ENCODE results near the gene CD59. TPM values are rescaled to one million over a fixed set of nuclear protein-coding genes. Genes with fewer than 3 reads are reported as not detected.

CD59 gene
- total RNA-seq, 1 experiment from 2014 or later, result 597 TPM

DNA sequence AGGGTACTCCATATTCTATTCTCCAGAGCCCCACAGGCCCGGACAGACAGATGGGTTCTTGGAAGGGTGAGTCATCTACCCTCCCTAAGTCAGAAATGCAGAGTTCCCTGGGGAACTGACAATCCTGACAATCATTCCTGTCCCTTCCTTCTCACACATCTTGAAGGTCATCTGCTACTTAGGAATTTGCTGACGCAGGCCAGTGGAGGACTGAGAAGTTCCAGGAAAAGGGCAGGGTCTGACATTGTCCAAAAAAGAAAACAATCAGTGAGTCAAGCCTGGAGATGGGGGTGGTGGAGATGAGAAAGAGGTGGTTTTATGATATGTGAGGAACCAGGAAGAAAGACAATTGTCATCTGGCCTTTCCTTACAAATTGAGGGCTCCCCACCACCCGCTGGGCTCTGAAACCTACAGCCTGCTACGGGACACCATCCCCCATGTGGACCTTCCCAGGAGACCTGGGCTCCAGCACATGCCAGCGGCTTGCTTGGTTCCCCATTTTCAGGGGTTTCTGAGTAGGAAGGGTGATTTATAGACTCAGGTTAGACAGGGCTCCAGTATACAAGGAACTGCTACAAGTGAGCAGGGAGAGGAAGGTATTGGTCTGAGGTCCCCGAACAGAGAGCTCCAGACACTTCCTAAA, 12.9 kb downstream of the CD59 start:
- no peaks in the 10 kb centered on the region for H3K9me3 Mint-ChIP-seq (ENCODE audit: unreplicated experiment)
- ChIA-PET CTCF (interaction anchor here (0.8 to 1.8 kb wide), 6 partner anchors 8 to 661 kb away, joined by 3 to 10 read pairs (median 3); partner anchors contain the start of gene CD59), POLR2A (interaction anchor here (0.9 to 16.2 kb wide), 8 partner anchors 8 to 33 kb away, joined by 3 to 409 read pairs (median 6); partner anchors contain the start of gene CD59)
- TF ChIP-seq, protein P1, sequence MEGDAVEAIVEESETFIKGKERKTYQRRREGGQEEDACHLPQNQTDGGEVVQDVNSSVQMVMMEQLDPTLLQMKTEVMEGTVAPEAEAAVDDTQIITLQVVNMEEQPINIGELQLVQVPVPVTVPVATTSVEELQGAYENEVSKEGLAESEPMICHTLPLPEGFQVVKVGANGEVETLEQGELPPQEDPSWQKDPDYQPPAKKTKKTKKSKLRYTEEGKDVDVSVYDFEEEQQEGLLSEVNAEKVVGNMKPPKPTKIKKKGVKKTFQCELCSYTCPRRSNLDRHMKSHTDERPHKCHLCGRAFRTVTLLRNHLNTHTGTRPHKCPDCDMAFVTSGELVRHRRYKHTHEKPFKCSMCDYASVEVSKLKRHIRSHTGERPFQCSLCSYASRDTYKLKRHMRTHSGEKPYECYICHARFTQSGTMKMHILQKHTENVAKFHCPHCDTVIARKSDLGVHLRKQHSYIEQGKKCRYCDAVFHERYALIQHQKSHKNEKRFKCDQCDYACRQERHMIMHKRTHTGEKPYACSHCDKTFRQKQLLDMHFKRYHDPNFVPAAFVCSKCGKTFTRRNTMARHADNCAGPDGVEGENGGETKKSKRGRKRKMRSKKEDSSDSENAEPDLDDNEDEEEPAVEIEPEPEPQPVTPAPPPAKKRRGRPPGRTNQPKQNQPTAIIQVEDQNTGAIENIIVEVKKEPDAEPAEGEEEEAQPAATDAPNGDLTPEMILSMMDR (IDR thresholded peaks at IDR 0.05; ENCODE audit: unreplicated experiment), result no peak
- BruUV-seq (replicated peaks), result no TSS peak
- DNase-seq (ENCODE audit: unreplicated experiment), result peak; percentile 99
- intact Hi-C loops (cut with micrococcal nuclease), result no loop called here
- no peaks in the 10 kb centered on the region for H3K27me3 Mint-ChIP-seq (ENCODE audit: insufficient read depth, unreplicated experiment)
- H3K27ac Mint-ChIP-seq (ENCODE audit: low read depth, unreplicated experiment), result peak overlapping the region; percentile 93
- peaks cover 74% of the 10 kb centered on the region for H3K36me3 Mint-ChIP-seq (ENCODE audit: insufficient read depth, unreplicated experiment)
- peaks cover 68% of the 10 kb centered on the region for H3K4me1 Mint-ChIP-seq (ENCODE audit: insufficient read depth, unreplicated experiment)
- peak overlapping the region; percentile 63 for H3K4me3 Mint-ChIP-seq (ENCODE audit: unreplicated experiment)

GRCh38 chr11:33722590-33723234, 13.5 kb downstream of the CD59 start:
- H3K36me3 Mint-ChIP-seq (ENCODE audit: insufficient read depth, unreplicated experiment), result peaks cover 76% of the 10 kb centered on the region
- ChIA-PET POLR2A (interaction anchor here (1.3 to 16.2 kb wide), 5 partner anchors 9 to 32 kb away, joined by 3 to 409 read pairs (median 7); partner anchors contain the start of gene CD59), CTCF (interaction anchor here (0.8 to 1.2 kb wide), 5 partner anchors 14 to 660 kb away, joined by 3 to 5 read pairs (median 3); partner anchors contain the start of gene CD59)
- peak overlapping the region; percentile 63 for H3K4me3 Mint-ChIP-seq (ENCODE audit: unreplicated experiment)
- no peaks in the 10 kb centered on the region for H3K27me3 Mint-ChIP-seq (ENCODE audit: insufficient read depth, unreplicated experiment)
- peak overlapping the region; percentile 93 for H3K27ac Mint-ChIP-seq (ENCODE audit: low read depth, unreplicated experiment)
- BruUV-seq (replicated peaks), result no TSS peak
- H3K4me1 Mint-ChIP-seq (ENCODE audit: insufficient read depth, unreplicated experiment), result peaks cover 68% of the 10 kb centered on the region
- intact Hi-C loops (cut with micrococcal nuclease), result no loop called here
- no peaks in the 10 kb centered on the region for H3K9me3 Mint-ChIP-seq (ENCODE audit: unreplicated experiment)
- peak; percentile 83 for DNase-seq (ENCODE audit: unreplicated experiment)
- TF ChIP-seq, protein P1 (IDR thresholded peaks at IDR 0.05; ENCODE audit: unreplicated experiment), result no peak

DNA sequence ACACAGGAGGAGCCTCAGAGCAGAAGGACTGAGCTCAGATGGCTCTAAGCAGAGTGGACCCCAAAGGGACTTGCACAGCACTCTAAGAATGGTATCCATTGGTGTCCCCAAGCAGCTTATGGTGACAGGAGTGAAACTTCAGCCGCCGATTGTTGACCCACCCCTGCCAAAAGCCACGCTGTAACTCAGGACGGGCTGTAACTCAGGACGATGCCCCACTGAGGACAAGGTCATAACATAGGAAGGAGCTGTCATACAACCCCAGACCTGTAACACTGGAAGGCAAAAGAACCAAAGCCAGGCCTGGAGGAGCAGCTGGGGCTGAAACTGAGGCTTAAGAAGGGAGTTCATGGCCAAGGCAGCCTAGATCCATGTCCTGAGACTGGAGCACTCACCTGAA, 14.2 kb downstream of the CD59 start:
- POLR2A ChIA-PET, result interaction anchor here (1.2 to 16.2 kb wide), 6 partner anchors 10 to 31 kb away, joined by 3 to 409 read pairs (median 6); partner anchors contain the start of gene CD59
- H3K27me3 Mint-ChIP-seq (ENCODE audit: insufficient read depth, unreplicated experiment), result no peaks in the 10 kb centered on the region
- peaks cover 77% of the 10 kb centered on the region for H3K36me3 Mint-ChIP-seq (ENCODE audit: insufficient read depth, unreplicated experiment)
- no TSS peak for BruUV-seq (replicated peaks)
- peaks cover 75% of the 10 kb centered on the region for H3K4me1 Mint-ChIP-seq (ENCODE audit: insufficient read depth, unreplicated experiment)
- DNase-seq (ENCODE audit: unreplicated experiment), result no peak
- H3K27ac Mint-ChIP-seq (ENCODE audit: low read depth, unreplicated experiment), result peak overlapping the region; percentile 93
- peak overlapping the region; percentile 53 for H3K4me3 Mint-ChIP-seq (ENCODE audit: unreplicated experiment)
- TF ChIP-seq, protein P1 (IDR thresholded peaks at IDR 0.05; ENCODE audit: unreplicated experiment), result no peak
- H3K9me3 Mint-ChIP-seq (ENCODE audit: unreplicated experiment), result no peaks in the 10 kb centered on the region
- CTCF ChIA-PET, result interaction anchor here (0.6 to 1.2 kb wide), 4 partner anchors 15 to 136 kb away, joined by 3 to 5 read pairs (median 3); partner anchors contain the start of gene CD59
- intact Hi-C loops (cut with micrococcal nuclease), result no loop called here

GRCh38 chr11:33721426-33721825, 14.8 kb downstream of the CD59 start:
- DNase-seq (ENCODE audit: unreplicated experiment), result peak; percentile 53
- peak overlapping the region; percentile 93 for H3K27ac Mint-ChIP-seq (ENCODE audit: low read depth, unreplicated experiment)

More at GRCh38 chr11:33721426-33721825, 14.8 kb downstream of the CD59 start:
- Mint-ChIP-seq H3K4me3 (ENCODE audit: unreplicated experiment) (peak overlapping the region; percentile 53), H3K4me1 (ENCODE audit: insufficient read depth, unreplicated experiment) (peaks cover 77% of the 10 kb centered on the region), H3K36me3 (ENCODE audit: insufficient read depth, unreplicated experiment) (peaks cover 79% of the 10 kb centered on the region), H3K27me3 (ENCODE audit: insufficient read depth, unreplicated experiment) (no peaks in the 10 kb centered on the region), H3K9me3 (ENCODE audit: unreplicated experiment) (no peaks in the 10 kb centered on the region)
- TSS peak; percentile 12 for BruUV-seq (replicated peaks)
- intact Hi-C loops (cut with micrococcal nuclease), result no loop called here
- CTCF ChIA-PET, result interaction anchor here (0.6 to 1.2 kb wide), 4 partner anchors 12 to 86 kb away, joined by 3 to 5 read pairs (median 4); partner anchors contain the start of gene CD59
- POLR2A ChIA-PET, result interaction anchor here (0.6 to 16.2 kb wide), 5 partner anchors 12 to 330 kb away, joined by 3 to 409 read pairs (median 6); partner anchors contain the start of gene CD59
- TF ChIP-seq, protein P1 (IDR thresholded peaks at IDR 0.05; ENCODE audit: unreplicated experiment), result no peak

Data from MCF 10A (cell line).